ENCODE results near the gene TGFBRAP1. TPM values are rescaled to one million over a fixed set of nuclear protein-coding genes. Genes with fewer than 3 reads are reported as not detected.

The TGFBRAP1 gene
- total and polyA plus RNA-seq, 2 donors from 2014 or later: 6.7 to 25.8 TPM

GRCh38 chr2:105294046-105294445 lies 35.5 kb downstream of the TGFBRAP1 start:
- intact Hi-C loops (cut with DNase I): no loop called here
- Histone ChIP-seq H3K4me3 (ENCODE audit: low read length in 3 of 3) (no peak overlapping the region), H3K27me3 (ENCODE audit: control insufficient read depth, insufficient read depth, low read length) (no peaks in the 10 kb centered on the region), H3K36me3 (ENCODE audit: control insufficient read depth in 2 of 3, insufficient read depth in 3 of 3, low read length in 3 of 3) (peaks cover 5 to 21% (median 19%) of the 10 kb centered on the region in 3 donors), H3K9me3 (ENCODE audit: control insufficient read depth in 2 of 3, insufficient read depth in 1 of 3, low read length in 3 of 3) (no peaks in the 10 kb centered on the region), H3K9ac (ENCODE audit: low read length in 3 of 3) (no peak overlapping the region), H3K27ac (ENCODE audit: low read depth in 2 of 2, low read length in 2 of 2) (no peak overlapping the region), H3K4me1 (ENCODE audit: control insufficient read depth in 2 of 3, insufficient read depth in 2 of 3, low read depth in 1 of 3, low read length in 3 of 3) (no peaks in the 10 kb centered on the region)
- no peak for TF ChIP-seq CTCF (IDR thresholded peaks at IDR 0.05; ENCODE audit: borderline replicate concordance, extremely low read depth, insufficient read depth)
- FAIRE-seq: no peak
- DNase-seq: peak in 2 of 5 donors; percentile 13 to 33

- H3K4me3 ChIP-seq (ENCODE audit: low read length in 3 of 3): no peak overlapping the region
- H3K27me3 ChIP-seq (ENCODE audit: control insufficient read depth, insufficient read depth, low read length): no peaks in the 10 kb centered on the region
- H3K27ac ChIP-seq (ENCODE audit: low read depth in 2 of 2, low read length in 2 of 2): no peak overlapping the region
- no peak overlapping the region for H3K9ac ChIP-seq (ENCODE audit: low read length in 3 of 3)
- TF ChIP-seq CTCF (IDR thresholded peaks at IDR 0.05; ENCODE audit: borderline replicate concordance, extremely low read depth, insufficient read depth): no peak
- FAIRE-seq (no peak), DNase-seq (no peak)
- intact Hi-C loops (cut with DNase I): no loop called here
- H3K36me3 ChIP-seq (ENCODE audit: control insufficient read depth in 2 of 3, insufficient read depth in 3 of 3, low read length in 3 of 3): peaks cover 0 to 20% (median 8%) of the 10 kb centered on the region in 3 donors
- H3K4me1 ChIP-seq (ENCODE audit: control insufficient read depth in 2 of 3, insufficient read depth in 2 of 3, low read depth in 1 of 3, low read length in 3 of 3): no peaks in the 10 kb centered on the region
- H3K9me3 ChIP-seq (ENCODE audit: control insufficient read depth in 2 of 3, insufficient read depth in 1 of 3, low read length in 3 of 3): no peaks in the 10 kb centered on the region
These were observed 37.6 kb downstream of the TGFBRAP1 start for GRCh38 chr2:105291981-105292380.

- intact Hi-C loops (cut with DNase I): no loop called here
These were observed 38.4 kb downstream of the TGFBRAP1 start for GRCh38 chr2:105290981-105291660.

More at GRCh38 chr2:105290981-105291660, 38.4 kb downstream of the TGFBRAP1 start:
- Histone ChIP-seq H3K4me1 (ENCODE audit: control insufficient read depth in 2 of 3, insufficient read depth in 2 of 3, low read depth in 1 of 3, low read length in 3 of 3) (no peaks in the 10 kb centered on the region), H3K4me3 (ENCODE audit: low read length in 3 of 3) (no peak overlapping the region), H3K27ac (ENCODE audit: low read depth in 2 of 2, low read length in 2 of 2) (no peak overlapping the region), H3K9ac (ENCODE audit: low read length in 3 of 3) (no peak overlapping the region), H3K27me3 (ENCODE audit: control insufficient read depth, insufficient read depth, low read length) (no peaks in the 10 kb centered on the region), H3K36me3 (ENCODE audit: control insufficient read depth in 2 of 3, insufficient read depth in 3 of 3, low read length in 3 of 3) (peaks cover 0 to 20% (median 7%) of the 10 kb centered on the region in 3 donors), H3K9me3 (ENCODE audit: control insufficient read depth in 2 of 3, insufficient read depth in 1 of 3, low read length in 3 of 3) (no peaks in the 10 kb centered on the region)
- FAIRE-seq (no peak), DNase-seq (no peak)
- TF ChIP-seq CTCF (IDR thresholded peaks at IDR 0.05; ENCODE audit: borderline replicate concordance, extremely low read depth, insufficient read depth): no peak
